Neural progenitor cell (in vitro differentiated cells): ENCODE data around the gene SLC35D2. TPM values are rescaled to one million over a fixed set of nuclear protein-coding genes. Genes with fewer than 3 reads are reported as not detected.

Source experiments
- DNase-seq: peaks from one replicate; pipeline ENCODE4 v3.0.0-alpha.2; 2016; ENCODE audit warnings: low spot score
- H2AFZ ChIP-seq: fragments of 200-600 bp; sonication (generic); replicated peaks from 2 replicates; pipeline ENCODE4 v1.6.1; 2016; ENCODE audit warnings: antibody characterized with exemption
- H3F3A ChIP-seq: fragments of 200-600 bp; sonication (generic); 2 replicates; pipeline ENCODE4 v1.6.1; 2016; ENCODE audit warnings: antibody characterized with exemption, low read depth
- H3K27ac ChIP-seq: fragments of 200-600 bp; sonication (generic); 2 replicates; pipeline ENCODE4 v1.5.1; 2016; ENCODE audit warnings: mild to moderate bottlenecking
- H3K27me3 ChIP-seq: fragments of 200-600 bp; sonication (generic); 2 replicates; pipeline ENCODE4 v1.6.1; 2016; ENCODE audit warnings: mild to moderate bottlenecking, moderate library complexity
- H3K36me3 ChIP-seq: fragments of 200-600 bp; sonication (generic); 2 replicates; pipeline ENCODE4 v1.5.1; 2016
- H3K4me1 ChIP-seq: fragments of 200-600 bp; sonication (generic); 2 replicates; pipeline ENCODE4 v1.6.1; 2016; ENCODE audit warnings: mixed run types
- H3K4me2 ChIP-seq: fragments of 200-600 bp; sonication (generic); 2 replicates; pipeline ENCODE4 v1.6.1; 2016
- H3K4me3 ChIP-seq: fragments of 200-600 bp; sonication (generic); 2 replicates; pipeline ENCODE4 v1.5.1; 2016
- H3K79me2 ChIP-seq: fragments of 200-600 bp; sonication (generic); 2 replicates; pipeline ENCODE4 v1.6.1; 2016; ENCODE audit warnings: low read depth
- H3K9ac ChIP-seq: fragments of 200-600 bp; sonication (generic); 2 replicates; pipeline ENCODE4 v1.6.1; 2016
- H3K9me3 ChIP-seq: fragments of 200-600 bp; sonication (generic); 2 replicates; pipeline ENCODE4 v1.5.1; 2016; ENCODE audit warnings: low read depth
- H4K20me1 ChIP-seq: fragments of 200-600 bp; sonication (generic); 2 replicates; pipeline ENCODE4 v1.6.1; 2016; ENCODE audit warnings: low read depth
- H3K27ac Mint-ChIP-seq: 3 replicates; pipeline ENCODE4 v1.8.0; 2021; ENCODE audit warnings: mixed read lengths
- H3K27me3 Mint-ChIP-seq: 2 replicates; pipeline ENCODE4 v1.8.0; 2022; ENCODE audit warnings: low read depth, mild to moderate bottlenecking, inconsistent platforms, moderate library complexity, mixed read lengths; ENCODE audit not compliant: insufficient read depth
- H3K36me3 Mint-ChIP-seq: 3 replicates; pipeline ENCODE4 v1.8.0; 2021; ENCODE audit warnings: mixed read lengths
- H3K4me1 Mint-ChIP-seq: 3 replicates; pipeline ENCODE4 v1.8.0; 2021; ENCODE audit warnings: mixed read lengths
- H3K4me3 Mint-ChIP-seq: 3 replicates; pipeline ENCODE4 v1.8.0; 2021; ENCODE audit warnings: mild to moderate bottlenecking, moderate library complexity, mixed read lengths
- H3K9me3 Mint-ChIP-seq: 3 replicates; pipeline ENCODE4 v1.8.0; 2020; ENCODE audit warnings: mixed read lengths
- CTCF ChIP-seq: fragments of 200-600 bp; sonication (generic); IDR thresholded peaks from 2 replicates; pipeline ENCODE4 v1.5.1; 2017; ENCODE audit warnings: antibody characterized with exemption, mild to moderate bottlenecking
- EZH2 ChIP-seq: fragments of 200-600 bp; sonication (generic); IDR thresholded peaks from 2 replicates; pipeline ENCODE4 v1.6.1; 2017; ENCODE audit warnings: antibody characterized with exemption, mild to moderate bottlenecking, moderate library complexity
- EZH2phosphoT487 ChIP-seq: fragments of 200-600 bp; sonication (generic); IDR thresholded peaks from 2 replicates; pipeline ENCODE4 v1.6.1; 2017; ENCODE audit warnings: antibody characterized with exemption
- total RNA-seq: library from RNA; depleted of rRNA; stranded (reverse); fragments of >200 nt; gene quantifications from 2 replicates; pipeline ENCODE4 v1.2.3, GENCODE V29; 2015; ENCODE audit warnings: low replicate concordance

SLC35D2 gene
- 18.5 and 30.1 TPM in 2 replicates for total RNA-seq

- H3K9ac ChIP-seq, result no peak within 1 kb of the TSS
- H3K9me3 ChIP-seq, result no peaks in the 10 kb centered on the region
- TF ChIP-seq CTCF (no peak), EZH2phosphoT487 (no peak), EZH2 (no peak)
- H3F3A ChIP-seq, result peaks cover 31% of the 10 kb centered on the region
- H3K4me1 Mint-ChIP-seq, result peaks cover 10% of the 10 kb centered on the region
- H3K4me3 Mint-ChIP-seq, result peak within 1 kb of the TSS; percentile 88
- peak within 1 kb of the TSS; percentile 76 for H3K4me2 ChIP-seq
- peaks cover 13% of the 10 kb centered on the region for H3K36me3 Mint-ChIP-seq
- peak within 1 kb of the TSS; percentile 60 for H3K27ac Mint-ChIP-seq
- no peak within 1 kb of the TSS for H3K27ac ChIP-seq
- H2AFZ ChIP-seq, result peak within 1 kb of the TSS; percentile 93
- peaks cover 4% of the 10 kb centered on the region for H3K27me3 Mint-ChIP-seq
- DNase-seq, result peak; percentile 84
- no peaks in the 10 kb centered on the region for H3K9me3 Mint-ChIP-seq
- H3K79me2 ChIP-seq, result no peaks in the 10 kb centered on the region
- no peaks in the 10 kb centered on the region for H3K4me1 ChIP-seq
- H3K27me3 ChIP-seq, result peaks cover 6% of the 10 kb centered on the region
- H3K36me3 ChIP-seq, result no peaks in the 10 kb centered on the region
- no peaks in the 10 kb centered on the region for H4K20me1 ChIP-seq
- H3K4me3 ChIP-seq, result peak within 1 kb of the TSS; percentile 65
Measured at GRCh38 chr9:96383165-96383942, at the start of gene SLC35D2. TSS of gene SLC35D2 (minus strand) at chr9:96383711. CDS start at chr9:96383634, 77 bp downstream.

DNA sequence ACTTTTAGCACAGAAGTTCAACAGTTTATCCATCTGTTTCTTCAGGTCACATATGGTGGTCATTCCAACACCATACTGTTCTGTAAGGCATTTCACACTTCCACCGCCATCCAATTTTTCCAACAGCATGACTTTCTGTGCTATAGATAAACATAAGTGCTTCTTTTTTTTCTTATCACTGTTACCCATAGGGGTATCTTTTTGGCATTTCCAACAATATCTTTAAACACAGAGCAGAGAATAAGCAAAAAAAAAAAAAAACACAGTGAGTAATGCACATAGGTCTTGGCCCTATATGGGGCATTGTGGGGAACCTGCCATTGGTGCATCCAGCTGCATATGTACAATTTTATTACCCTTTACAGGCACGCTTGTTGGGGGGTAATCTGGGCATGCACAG is 46.9 kb upstream of the SLC35D2 start:
- H3K4me3 ChIP-seq, result no peak overlapping the region
- no peaks in the 10 kb centered on the region for H3K4me1 ChIP-seq
- H3K79me2 ChIP-seq, result no peaks in the 10 kb centered on the region
- Mint-ChIP-seq H3K27me3 (peaks cover 2% of the 10 kb centered on the region), H3K9me3 (no peaks in the 10 kb centered on the region), H3K36me3 (no peaks in the 10 kb centered on the region), H3K4me3 (no peak overlapping the region), H3K27ac (no peak overlapping the region), H3K4me1 (no peaks in the 10 kb centered on the region)
- no peak overlapping the region for H2AFZ ChIP-seq
- DNase-seq, result no peak
- H4K20me1 ChIP-seq, result no peaks in the 10 kb centered on the region
- TF ChIP-seq CTCF, result no peak
- TF ChIP-seq EZH2phosphoT487, result no peak
- no peak for TF ChIP-seq EZH2
- H3K4me2 ChIP-seq, result no peak overlapping the region
- no peaks in the 10 kb centered on the region for H3K27me3 ChIP-seq
- H3K36me3 ChIP-seq, result no peaks in the 10 kb centered on the region
- no peak overlapping the region for H3K27ac ChIP-seq
- no peak overlapping the region for H3K9ac ChIP-seq
- H3K9me3 ChIP-seq, result no peaks in the 10 kb centered on the region
- no peaks in the 10 kb centered on the region for H3F3A ChIP-seq

DNA sequence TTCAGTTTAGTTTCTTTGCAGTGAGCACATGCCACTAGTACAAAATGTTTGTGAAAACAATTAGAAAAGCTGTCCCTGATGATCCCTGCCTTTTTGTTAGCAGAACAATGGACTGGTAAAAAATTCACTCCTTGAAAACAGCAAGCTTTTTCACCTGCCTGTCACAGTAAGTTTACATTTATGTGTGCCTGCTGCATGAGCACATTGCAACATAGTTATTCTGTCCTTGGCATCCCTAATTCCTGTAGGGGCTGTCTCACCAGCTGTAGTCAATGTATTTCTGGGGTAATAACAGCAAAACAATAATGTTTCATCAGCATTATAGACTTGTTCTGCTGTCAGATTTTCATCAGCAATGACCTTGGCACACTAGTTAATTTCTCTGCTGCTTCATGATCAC is 46.2 kb upstream of the SLC35D2 start:
- Histone ChIP-seq H3F3A (no peaks in the 10 kb centered on the region), H4K20me1 (no peaks in the 10 kb centered on the region), H3K27me3 (no peaks in the 10 kb centered on the region), H2AFZ (no peak overlapping the region), H3K9ac (no peak overlapping the region), H3K4me3 (no peak overlapping the region), H3K36me3 (no peaks in the 10 kb centered on the region), H3K9me3 (no peaks in the 10 kb centered on the region), H3K4me1 (no peaks in the 10 kb centered on the region), H3K27ac (no peak overlapping the region), H3K4me2 (no peak overlapping the region), H3K79me2 (no peaks in the 10 kb centered on the region)
- H3K36me3 Mint-ChIP-seq, result no peaks in the 10 kb centered on the region
- no peak overlapping the region for H3K4me3 Mint-ChIP-seq
- no peak for DNase-seq
- H3K27ac Mint-ChIP-seq, result no peak overlapping the region
- TF ChIP-seq CTCF (no peak), EZH2 (no peak), EZH2phosphoT487 (no peak)
- no peaks in the 10 kb centered on the region for H3K9me3 Mint-ChIP-seq
- peaks cover 2% of the 10 kb centered on the region for H3K27me3 Mint-ChIP-seq
- H3K4me1 Mint-ChIP-seq, result no peaks in the 10 kb centered on the region
